ENCODE results near the gene KIF19. TPM values are rescaled to one million over a fixed set of nuclear protein-coding genes. Genes with fewer than 3 reads are reported as not detected.

The KIF19 gene
- polyA plus RNA-seq, 5 donors: 0.63 to 2.6 (median 1.5) TPM

DNA sequence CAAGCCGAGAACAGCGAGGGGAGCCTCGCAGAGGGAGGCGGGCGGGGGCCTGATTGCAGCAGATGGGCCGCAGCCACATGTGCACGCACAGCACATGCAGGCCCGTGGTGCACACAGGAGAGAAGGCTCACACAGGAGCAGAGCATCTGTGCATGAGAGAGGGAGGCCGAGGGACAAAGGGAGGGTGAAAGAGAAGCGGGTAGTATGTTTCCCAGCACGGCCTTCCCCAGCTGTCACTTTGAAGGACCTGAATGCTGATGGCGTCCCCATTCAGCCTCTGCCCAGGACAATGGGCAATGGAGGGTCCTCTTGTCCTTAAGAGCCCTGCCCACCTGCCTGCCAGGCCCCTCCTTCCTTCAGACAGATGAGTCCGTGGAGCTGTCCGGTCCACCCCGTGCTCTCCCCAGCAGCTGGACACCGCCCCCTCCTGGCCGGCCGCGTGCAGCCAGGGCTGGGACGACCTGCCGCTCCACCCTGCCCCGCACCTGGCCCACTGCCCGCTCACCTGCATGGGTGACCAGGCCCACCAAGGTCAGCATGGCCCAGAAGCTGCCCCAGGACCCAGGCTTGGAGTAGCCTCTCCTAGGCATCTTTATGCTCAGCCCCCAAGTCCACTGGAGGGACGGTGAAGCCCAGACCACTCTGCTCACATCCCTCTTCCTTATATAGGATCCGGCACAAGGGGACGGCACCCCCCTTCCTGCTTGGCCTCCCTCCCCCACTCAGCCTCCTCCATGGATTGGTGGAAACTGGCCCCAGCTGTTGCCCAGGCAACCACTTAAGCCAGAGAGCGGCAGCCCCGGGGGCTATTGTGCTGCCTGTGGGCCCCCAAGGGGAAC is 35.4 kb downstream of the KIF19 start, which contains the start of gene BTBD17:
Gene BTBD17, minus strand, starts transcription at position 639 of the 839 bp plus-strand sequence. Its CDS starts 49 bp downstream, at position 590.
- no peak for DNase-seq

DNA sequence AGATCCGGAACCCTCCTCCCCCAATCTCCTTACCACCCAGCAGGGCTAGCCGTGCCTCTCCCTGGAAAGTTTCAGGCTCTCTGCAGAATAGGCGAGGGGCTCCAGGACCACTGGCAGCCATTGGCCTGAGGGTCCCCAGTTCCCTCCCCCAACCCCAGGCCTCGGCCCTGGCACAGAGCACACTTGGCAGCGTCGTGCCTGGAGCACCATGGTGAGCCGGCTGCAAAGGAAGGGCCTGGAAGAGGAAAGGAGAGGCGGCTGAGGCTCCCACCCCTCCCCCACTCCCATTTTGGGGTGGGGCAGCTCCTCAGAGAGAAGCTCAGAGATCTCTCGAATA is 36.0 kb downstream of the KIF19 start:
- no peak for DNase-seq

DNA sequence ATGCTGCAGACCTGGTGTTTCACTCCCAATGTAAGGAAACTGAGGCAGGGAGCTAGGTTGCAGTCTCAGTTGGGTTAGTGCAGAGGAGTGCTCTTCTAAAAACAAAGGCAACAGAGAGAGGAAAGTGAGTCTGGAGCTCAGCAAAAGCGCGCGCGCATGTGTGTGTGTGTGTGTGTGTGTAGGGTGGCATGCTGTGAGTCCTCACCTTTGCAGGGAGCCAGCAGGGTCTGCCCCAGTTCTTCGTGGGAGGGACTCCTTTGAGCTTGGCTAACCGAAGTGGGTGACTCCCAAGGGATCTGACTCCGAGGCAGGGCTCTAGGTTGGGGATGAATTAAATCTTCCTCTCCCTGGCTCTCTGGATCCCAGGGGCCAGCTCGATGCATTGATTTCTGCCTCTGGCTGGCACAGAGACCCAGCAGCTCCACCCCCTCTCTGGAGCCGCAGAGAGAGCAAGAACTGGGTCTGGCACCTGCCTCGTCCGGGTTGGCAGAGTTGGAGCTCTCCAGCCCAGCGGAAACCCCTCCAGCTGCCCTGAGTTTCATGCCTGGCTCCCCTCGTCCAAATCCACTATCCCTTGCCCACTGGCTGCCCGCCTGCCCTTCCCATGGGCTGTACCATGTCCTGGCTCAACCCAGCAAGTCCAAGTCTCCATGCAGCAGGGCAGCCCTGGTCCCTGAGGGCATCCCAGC is 36.9 kb downstream of the KIF19 start:
- DNase-seq: no peak

DNA sequence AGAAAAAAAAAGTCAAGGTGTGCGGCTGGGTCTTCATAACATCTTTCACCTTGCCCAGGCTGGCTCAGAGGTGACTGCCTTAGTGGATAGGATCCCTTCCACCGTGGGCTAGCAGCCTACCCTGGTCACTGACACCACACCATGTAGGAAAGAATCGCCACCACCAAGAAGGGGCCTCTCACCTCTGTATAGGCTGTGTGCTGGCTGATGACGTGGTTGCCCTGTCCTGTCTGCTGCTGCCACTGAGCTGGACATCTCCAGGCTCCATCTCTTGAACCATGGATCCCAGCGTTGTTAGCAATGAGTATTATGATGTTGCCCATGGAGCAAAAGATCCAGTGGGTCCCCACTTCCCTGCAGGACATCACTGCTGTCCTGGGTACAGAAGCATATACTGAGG is 41.2 kb downstream of the KIF19 start, which contains the start of gene GPR142:
Gene GPR142, plus strand, starts transcription at position 301 of the 400 bp plus-strand sequence. CDS start 2,035 bp downstream, outside the sequence.
- no peak for DNase-seq

DNA sequence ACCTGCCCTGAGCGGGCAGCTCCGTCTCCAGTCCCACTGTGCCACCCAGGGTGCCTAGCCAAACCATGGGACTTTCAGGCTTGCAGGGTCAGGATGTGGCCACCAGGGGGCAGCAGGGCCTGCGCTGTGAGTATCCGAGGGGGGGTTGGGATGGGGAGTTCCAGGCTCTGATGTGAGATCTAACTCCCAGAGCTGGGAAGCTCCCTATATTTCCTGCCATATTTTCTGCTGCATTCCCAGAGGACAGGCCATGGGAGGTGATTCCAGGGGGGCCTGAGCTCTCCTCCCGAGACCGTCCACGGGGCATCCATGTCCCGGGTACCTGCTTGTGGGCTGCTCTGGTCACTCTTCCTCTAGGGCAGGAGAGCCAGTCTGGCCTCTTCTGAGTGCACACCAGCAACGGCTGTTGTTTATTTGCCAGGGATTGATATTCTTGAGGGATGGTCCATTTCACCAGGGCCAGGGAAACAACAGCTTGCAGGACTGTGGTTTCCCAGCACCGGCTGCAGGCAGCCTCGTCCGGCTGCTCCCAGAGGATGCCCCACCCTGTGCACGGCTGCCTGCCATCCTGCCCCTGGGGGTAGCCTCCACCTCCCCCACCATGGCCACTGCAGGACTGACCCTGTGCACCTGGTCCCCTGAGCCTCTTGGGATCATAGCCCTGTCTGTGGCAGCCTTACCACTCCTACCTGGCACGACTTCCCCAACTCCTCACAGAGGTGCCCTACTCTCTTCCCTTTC is 42.5 kb downstream of the KIF19 start:
- DNase-seq: no peak

DNA sequence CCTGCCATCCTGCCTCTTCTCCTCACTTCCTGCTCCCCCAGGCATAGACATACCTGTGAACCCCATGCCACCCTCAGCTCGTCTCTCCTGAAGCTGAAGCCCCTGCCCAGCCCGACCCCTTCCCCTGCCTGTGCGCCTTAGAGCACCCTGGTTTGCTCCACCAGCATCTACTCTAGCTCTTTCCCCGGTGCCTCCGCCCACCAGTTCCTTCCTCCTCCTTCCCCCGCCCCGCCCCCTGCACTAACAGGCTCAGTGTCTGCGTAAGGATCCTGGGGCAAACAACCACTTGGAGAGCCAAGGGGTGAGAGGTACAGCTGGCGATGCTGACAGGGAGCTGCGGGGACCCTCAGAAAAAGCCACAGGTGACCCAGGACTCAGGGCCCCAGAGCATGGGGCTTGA is 43.2 kb downstream of the KIF19 start:
- DNase-seq: no peak

DNA sequence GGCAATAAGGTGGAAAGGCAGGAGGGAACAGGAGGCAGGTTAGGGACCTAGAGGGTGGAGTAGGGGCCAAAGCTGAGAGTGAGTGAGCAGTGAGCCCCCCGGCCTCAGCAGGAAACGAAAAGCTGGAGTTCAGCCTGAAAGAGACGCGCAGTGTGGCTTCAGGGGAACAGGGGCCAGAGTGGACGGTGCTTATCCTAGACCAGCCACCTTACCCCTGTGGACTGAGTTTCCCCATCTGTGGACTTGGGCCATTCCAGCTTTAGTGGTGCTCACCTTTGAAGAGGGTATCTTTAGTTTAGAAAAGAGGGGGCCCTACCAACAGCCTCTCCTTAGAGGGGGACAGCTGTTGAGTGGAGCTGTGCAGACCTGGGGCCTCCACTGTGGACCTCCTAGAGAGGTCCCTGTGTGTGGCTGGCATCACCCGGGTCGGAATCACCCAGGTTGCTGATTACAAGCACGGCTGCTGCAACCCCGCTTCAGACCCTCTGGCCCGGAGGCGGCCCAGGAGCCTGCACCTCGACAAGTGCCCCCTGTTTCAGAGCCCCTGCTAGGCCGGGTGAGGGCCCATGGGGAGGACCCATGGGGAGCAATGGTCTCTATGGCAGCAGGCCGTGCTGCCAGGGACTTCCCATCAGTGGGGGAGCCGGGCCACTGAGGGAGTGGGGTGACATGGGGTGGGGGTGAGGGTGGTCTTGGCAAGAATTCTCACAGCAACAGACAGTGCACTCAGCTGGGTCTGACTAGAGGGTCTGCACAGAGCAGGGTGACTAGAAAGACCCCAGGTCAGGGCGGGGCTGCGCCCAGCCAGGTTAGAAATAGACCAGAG is 43.9 kb downstream of the KIF19 start:
- DNase-seq: no peak

DNA sequence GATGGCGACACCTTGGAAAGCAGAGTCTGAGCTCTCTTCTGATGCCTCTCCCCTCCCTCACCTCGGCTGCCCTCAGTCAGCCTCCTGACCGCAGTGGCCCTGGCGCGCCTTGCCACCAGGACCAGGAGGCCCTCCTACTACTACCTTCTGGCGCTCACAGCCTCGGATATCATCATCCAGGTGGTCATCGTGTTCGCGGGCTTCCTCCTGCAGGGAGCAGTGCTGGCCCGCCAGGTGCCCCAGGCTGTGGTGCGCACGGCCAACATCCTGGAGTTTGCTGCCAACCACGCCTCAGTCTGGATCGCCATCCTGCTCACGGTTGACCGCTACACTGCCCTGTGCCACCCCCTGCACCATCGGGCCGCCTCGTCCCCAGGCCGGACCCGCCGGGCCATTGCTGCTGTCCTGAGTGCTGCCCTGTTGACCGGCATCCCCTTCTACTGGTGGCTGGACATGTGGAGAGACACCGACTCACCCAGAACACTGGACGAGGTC is 45.7 kb downstream of the KIF19 start:
- no peak for DNase-seq

DNA sequence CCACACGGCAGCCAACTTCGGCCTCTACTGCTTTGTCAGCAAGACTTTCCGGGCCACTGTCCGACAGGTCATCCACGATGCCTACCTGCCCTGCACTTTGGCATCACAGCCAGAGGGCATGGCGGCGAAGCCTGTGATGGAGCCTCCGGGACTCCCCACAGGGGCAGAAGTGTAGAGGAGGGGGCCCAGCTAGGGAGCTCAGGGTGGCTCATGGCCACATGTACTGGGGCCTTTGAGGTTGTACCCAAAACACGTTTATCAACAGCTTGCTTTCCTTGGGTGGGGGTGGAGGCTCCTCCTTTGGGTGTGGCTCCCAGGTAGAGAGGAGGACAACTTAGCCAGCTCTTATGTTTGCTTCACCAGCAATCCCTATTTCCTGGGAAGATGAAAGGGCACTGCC is 46.4 kb downstream of the KIF19 start:
- DNase-seq: no peak

DNA sequence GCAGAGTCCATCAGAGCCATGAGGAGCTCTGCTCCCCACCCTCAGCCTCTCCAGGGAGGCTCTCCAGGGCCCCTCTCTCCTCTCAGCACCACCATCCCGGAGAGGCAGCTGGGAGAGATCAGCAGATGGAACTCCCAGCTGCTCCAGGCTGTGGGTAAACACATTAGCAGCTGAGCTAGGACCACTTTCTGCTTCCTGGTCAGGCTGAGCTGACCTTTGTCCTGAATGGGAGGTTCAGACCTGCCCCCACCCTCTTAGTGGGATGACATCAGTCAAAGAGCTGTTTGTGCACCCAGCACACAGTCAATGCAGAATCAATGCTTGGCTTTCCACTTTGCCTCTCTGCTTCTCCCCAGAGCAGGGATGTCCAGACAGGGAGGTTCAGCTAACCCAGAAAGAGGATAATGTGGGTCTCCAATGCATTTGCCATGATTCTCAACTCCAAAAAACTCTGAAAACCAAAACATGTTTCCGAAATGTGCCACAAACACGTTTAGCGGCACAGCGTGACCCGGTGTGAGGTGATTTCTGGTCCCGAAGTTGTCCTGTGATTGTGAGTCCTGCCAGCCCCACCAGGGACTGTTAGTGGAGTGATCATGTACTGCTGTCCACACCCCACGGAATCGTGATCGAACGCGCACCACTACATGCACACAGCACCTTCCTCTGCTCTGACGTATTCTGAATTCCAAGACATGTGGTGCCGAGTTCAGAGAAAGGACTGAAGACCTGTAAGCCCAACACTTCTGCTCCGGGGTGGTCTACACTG is 48.0 kb downstream of the KIF19 start:
- no peak for DNase-seq

DNA sequence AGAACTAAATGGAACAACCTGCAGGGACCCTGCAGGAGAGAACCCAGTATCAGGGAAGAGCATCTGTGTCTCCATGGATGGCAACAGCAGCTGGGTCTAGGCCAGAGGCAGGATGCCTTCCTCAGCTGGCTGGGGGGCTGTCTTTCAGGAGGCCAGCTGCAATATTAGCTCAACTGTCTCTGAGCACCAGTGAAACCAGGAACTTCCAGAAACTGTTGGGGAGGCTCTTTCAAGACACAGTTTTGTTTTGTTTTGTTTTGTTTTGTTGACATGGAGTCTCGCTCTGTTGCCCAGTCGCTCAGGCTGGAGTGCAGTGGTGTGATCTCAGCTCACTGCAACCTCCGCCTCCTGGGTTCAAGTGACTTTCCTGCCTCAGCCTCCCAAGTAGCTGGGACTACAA is 48.8 kb downstream of the KIF19 start:
- no peak for DNase-seq

DNA sequence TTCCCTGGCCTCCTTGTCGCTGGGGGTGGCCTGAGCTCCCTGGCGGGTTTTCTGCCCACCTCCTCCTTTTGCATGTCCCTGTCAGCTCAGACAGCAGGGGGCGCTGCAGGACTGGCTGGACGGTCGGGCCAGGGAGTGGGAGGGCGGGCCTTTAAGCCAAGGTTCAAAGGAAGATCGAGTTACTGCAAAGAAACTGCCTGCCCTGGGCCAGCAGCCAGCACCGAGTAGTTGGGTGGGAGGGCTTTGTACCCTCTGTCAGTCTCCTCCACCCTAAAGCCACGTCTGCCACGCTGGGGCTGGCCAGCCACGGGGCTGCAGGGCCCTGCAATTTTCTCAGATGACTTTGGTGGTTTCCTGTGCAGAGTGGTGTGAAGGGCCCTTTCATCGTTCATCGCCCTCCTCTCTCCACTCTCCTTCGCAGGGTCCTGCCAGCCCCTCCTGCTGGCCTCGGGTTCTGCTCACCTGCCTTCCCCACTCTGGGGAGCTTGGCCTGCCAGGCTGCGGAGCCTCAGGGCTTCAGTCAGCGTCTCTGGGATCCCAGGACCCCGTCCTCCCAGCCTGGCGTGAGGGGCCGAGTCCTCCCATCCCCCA is 53.6 kb downstream of the KIF19 start:
- peak; percentile 89 to 90 for DNase-seq

DNA sequence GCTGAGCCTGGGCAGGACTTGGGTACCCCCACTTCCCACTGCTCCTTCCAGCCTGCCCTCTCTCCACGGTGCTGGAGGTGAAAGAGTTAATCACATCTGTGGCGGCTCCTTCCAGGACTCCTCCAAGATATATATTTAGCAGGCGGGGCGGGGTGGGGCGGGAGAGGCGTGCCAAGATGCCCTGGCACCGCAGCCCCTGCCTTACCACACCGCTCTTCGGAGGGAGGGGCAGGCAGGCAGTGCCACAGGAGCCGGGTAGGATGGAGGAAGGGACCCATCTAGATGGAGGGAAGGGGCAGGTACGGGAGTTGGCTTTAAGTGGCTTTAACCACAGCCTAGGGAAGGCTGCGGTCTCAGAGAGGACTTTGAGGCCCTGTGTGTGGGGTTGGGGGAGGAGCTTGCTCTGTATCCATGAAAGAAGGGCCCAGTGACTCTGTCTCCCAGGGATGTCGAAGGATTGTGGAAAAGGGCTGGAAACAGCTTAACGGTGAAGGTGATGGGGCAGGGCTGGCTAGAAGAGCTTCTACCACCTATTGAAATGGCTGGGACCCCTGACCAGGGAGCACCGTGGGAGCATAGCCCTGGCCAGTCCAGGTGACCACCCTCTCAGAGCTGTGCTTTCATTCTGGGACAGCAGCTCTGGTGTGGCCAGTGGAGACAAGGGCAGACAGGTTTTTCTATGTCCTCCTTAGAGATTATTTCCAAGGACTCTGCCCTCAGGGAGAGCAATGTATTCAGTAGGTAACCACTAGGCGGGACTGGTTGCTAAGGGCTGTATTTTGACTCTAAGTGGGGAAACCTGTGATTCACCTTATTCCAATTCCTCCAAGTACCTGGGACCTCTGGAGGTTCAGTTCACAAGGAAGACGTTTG is 54.3 kb downstream of the KIF19 start:
- no peak for DNase-seq

DNA sequence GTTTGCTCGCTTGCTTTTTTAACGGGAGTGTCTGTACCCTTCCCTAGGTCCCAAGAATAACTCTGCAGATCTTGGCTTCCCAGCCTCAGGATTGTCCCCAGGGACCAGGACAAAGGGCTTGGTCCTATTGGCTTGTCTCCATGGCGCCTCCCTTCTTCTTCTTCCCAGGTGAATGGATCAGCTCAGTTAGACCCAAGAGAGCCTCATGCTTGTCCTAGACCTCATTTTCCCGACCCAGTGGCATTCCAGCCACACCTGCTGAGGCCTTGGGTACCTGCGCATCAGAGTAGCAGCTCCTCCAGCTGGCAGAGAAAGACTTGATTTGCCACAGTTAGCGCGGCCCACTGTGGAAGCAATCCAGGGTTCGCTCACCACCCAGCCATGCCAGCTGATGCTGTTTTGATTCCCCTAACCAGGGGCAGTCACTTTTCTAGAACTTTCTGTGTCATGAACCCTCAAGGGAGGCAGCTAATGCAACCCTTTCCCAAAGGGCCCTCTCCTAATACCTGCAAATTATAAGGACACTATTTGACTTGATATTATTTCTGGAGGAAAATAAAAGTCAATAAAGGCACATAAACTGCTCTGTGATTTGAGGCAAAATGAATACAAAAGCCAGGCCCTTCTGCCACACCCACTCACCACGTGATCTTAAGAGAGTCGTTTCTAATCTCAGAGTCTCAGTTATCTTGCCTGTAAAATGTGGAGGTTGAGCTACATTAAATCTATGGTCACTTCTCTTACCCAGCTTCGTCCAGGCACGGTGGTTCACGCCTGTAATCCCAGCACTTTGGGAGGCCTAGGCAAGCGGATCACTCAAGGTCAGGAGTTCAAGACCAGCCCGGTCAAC is 55.2 kb downstream of the KIF19 start:
- DNase-seq: no peak

DNA sequence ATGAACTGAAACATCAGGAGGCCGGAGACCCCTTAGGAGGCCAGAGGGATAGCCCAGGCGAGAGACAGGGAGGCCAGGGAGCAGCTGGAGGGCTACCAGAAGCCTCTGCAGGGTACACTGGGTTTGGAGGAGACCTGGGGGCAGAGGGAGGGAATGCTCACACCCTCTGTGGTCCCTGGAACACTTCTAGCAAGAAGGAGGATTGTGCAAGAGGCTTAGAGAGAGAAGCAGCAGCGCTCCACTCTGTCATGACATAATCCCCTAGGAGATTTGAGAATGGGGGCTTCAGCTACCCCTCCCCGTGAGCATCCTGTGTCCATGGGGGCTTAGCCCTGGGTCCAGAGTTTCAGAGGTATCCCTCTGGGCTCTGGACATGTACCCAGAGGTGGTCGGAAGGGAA is 57.1 kb downstream of the KIF19 start:
- DNase-seq: no peak

DNA sequence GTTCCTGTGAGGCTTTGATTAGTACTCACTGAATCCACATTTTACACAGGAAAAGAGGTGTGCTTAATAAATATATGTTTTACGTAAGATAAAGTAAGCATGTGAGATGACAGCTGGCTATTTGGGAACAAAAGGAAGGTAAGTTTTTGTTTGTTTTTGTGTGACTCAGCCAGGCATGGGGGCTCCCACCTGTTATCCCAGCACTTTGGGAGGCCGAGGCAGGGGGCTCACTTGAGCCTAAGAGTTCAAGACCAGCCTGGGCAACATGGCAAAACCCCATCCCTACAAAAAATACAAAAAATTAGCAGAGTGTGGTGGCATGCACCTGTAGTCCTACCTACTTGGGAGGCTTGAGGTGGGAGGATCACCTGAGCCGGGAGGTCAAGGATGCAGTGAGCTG is 59.2 kb downstream of the KIF19 start:
- DNase-seq: no peak

DNA sequence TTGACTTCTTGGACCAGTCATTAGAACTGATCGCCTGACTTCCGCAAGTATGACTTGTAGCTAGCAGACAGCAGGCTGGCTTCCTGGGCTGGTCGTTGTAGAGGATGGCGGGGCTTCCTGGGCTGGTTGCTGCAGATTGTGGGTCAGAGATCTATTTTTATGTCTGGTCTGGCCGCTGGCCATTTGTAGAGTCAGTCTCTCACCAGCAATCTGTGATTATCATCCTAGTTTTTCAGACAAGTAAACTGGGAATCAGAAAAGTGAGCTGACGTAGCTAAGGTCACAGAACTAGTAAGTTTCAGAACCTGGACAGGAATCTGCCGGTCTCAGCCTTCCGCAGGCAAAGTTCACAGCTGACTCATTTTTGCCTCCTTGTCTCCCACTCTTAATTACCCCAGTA is 60.4 kb downstream of the KIF19 start:
- DNase-seq: no peak

All from right lung (tissue), 5 donors.